GM12878 (cell line): ENCODE results near the gene TBXAS1. TPM values are rescaled to one million over a fixed set of nuclear protein-coding genes. Genes with fewer than 3 reads are reported as not detected.

Experiments used
- ATAC-seq: fragments of 200-7000 bp; cut with Tn5 transposase; 3 replicates; pipeline ENCODE4 v1.9.1; 2020; ENCODE audit warnings: mild to moderate bottlenecking, moderate library complexity
- BruUV-seq: library from RNA; stranded (reverse); fragments of 400-500 nt; replicated peaks from 2 replicates; lab custom pipeline; 2021; lab: Mats Ljungman, UMichigan
- CTCF ChIA-PET: fragments of 300-600 bp; sonication (Branson Sonifier 250); formaldehyde crosslinking; extraction: SDS; loops from one replicate; lab custom pipeline; 2021; ENCODE audit warnings: inconsistent platforms; lab: Yijun Ruan, JAX
- POLR2A ChIA-PET: fragments of 350-600 bp; formaldehyde crosslinking; extraction: SDS; loops from one replicate; lab custom pipeline; 2021; ENCODE audit warnings: inconsistent platforms; lab: Charles Lee
- RAD21 ChIA-PET: fragments of 300-600 bp; sonication (Branson Sonifier 250); formaldehyde crosslinking; loops from one replicate; lab custom pipeline; 2023; ENCODE audit warnings: antibody characterized with exemption; ENCODE audit not compliant: unreplicated experiment; lab: Charles Lee
- SMC1A ChIA-PET: fragments of 300-600 bp; sonication (Branson Sonifier 250); formaldehyde crosslinking; loops from one replicate; lab custom pipeline; 2023; ENCODE audit not compliant: unreplicated experiment, uncharacterized antibody; lab: Charles Lee
- DNase-seq: peaks from one replicate; pipeline ENCODE4 v3.0.0-alpha.2; 2011; ENCODE audit warnings: low read depth, low spot score
- FAIRE-seq: peaks from 3 replicates; lab custom pipeline; 2011; peaks lifted over from hg19 to GRCh38; lab: Jason Lieb, UNC
- H2AFZ ChIP-seq: 2 replicates; pipeline ENCODE4 v1.6.0; 2011; ENCODE audit warnings: low read depth, low read length, control low read depth; ENCODE audit not compliant: control insufficient read depth
- H3K27ac ChIP-seq: 2 replicates; pipeline ENCODE4 v1.5.1; 2011; ENCODE audit warnings: control low read depth; ENCODE audit not compliant: control insufficient read depth, insufficient read depth
- H3K27me3 ChIP-seq, 2 experiments: replicated peaks in 1 of 2; 2 replicates each; pipeline versions ENCODE4 v1.6.0 to v1.6.1; 2011; ENCODE audit warnings: low read length in 1 of 2; ENCODE audit not compliant: control insufficient read depth in 2 of 2, insufficient read depth in 2 of 2
- H3K36me3 ChIP-seq, 2 experiments: 2 replicates each; pipeline ENCODE4 v1.5.1; 2011; ENCODE audit warnings: low read length in 1 of 2; ENCODE audit not compliant: control insufficient read depth in 2 of 2, insufficient read depth in 2 of 2
- H3K4me1 ChIP-seq: 2 replicates; pipeline ENCODE4 v1.6.1; 2011; ENCODE audit warnings: mild to moderate bottlenecking, low read length, moderate library complexity, mixed read lengths; ENCODE audit not compliant: control insufficient read depth, insufficient read depth
- H3K4me2 ChIP-seq: 2 replicates; pipeline ENCODE4 v1.6.0; 2011; ENCODE audit warnings: control low read depth; ENCODE audit not compliant: control insufficient read depth, insufficient read depth
- H3K4me3 ChIP-seq: fragments of 200-600 bp; sonication (generic); 2 replicates; pipeline ENCODE4 v1.5.1; 2016
- H3K79me2 ChIP-seq: 2 replicates; pipeline ENCODE4 v1.6.0; 2011; ENCODE audit warnings: low read length; ENCODE audit not compliant: control insufficient read depth, insufficient read depth
- H3K9ac ChIP-seq: 2 replicates; pipeline ENCODE4 v1.8.0; 2011; ENCODE audit warnings: low read length, control low read depth, mixed read lengths; ENCODE audit not compliant: control insufficient read depth, insufficient read depth
- H3K9me3 ChIP-seq: replicated peaks from 3 replicates; pipeline ENCODE4 v1.5.1; 2011; ENCODE audit warnings: mild to moderate bottlenecking, low read length; ENCODE audit not compliant: control insufficient read depth, insufficient read depth
- H4K20me1 ChIP-seq: 2 replicates; pipeline ENCODE4 v1.6.0; 2011; ENCODE audit not compliant: control insufficient read depth, insufficient read depth
- NRF1 ChIP-seq: conservative IDR thresholded peaks from 2 replicates; pipeline ENCODE4 v1.6.1; 2011; ENCODE audit warnings: mild to moderate bottlenecking, low read depth, low read length, improper control_type of control experiment
- WGBS: methylation state at CpG from one replicate; pipeline ENCODE4 v1.1.6; 2016; ENCODE audit warnings: low lambda C conversion rate; ENCODE audit not compliant: insufficient replicate concordance, insufficient coverage; ENCODE audit errors: missing lambda C conversion rate; 5-methylcytosine and 5-hydroxymethylcytosine counted together
- in situ Hi-C: fragments of 300-500 bp; cut with MboI; formaldehyde crosslinking; loops from 9 replicates; pipeline ENCODE4 v1.14.3; 2018; ENCODE audit warnings: mixed read lengths
- intact Hi-C: fragments of 100-400 bp; cut with micrococcal nuclease; formaldehyde crosslinking; loops from one replicate; pipeline ENCODE4 v1.14.2; 2022; ENCODE audit not compliant: unreplicated experiment
- polyA plus RNA-seq, 11 experiments: library from polyadenylated mRNA; depleted of rRNA in 4 of 11; unstranded in 6 of 11; stranded (reverse) in 5 of 11; fragments of >200 nt; fragmentation: Nextera tagmentation in 4 of 11; fragmentation: Illumina TruSeq in 1 of 11; extraction: Ambion mirVana in 4 of 11; extraction: Trizol in 1 of 11; gene quantifications; 1 replicate in 1 of 11; 2 replicates in 10 of 11; pipeline versions ENCODE4 v1.2.1 to v1.2.3, GENCODE V29; 2011 to 2016; ENCODE audit warnings: inconsistent platforms in 2 of 11, missing spikeins in 2 of 11, low read depth in 1 of 11
- total RNA-seq, 4 experiments: library from RNA; depleted of rRNA in 3 of 4; stranded (reverse); fragments of >200 nt in 3 of 4; fragmentation: Illumina TruSeq in 1 of 4; extraction: Trizol in 1 of 4; gene quantifications; 2 replicates each; pipeline versions ENCODE4 v1.2.1 to v1.2.3, GENCODE V29; 2013 to 2021
- TF ChIP-seq, protein P1 (sequence below): IDR thresholded peaks from 2 replicates; pipeline ENCODE4 v1.6.1; 2012; ENCODE audit warnings: mild to moderate bottlenecking, low read depth, low read length

TBXAS1 gene
- total and polyA plus RNA-seq, 10 of the 15 experiments (the other 5 are each of a cell fraction or from before 2014, with no cell fraction given), result 1.5 to 32.7 (median 16.3) TPM

DNA sequence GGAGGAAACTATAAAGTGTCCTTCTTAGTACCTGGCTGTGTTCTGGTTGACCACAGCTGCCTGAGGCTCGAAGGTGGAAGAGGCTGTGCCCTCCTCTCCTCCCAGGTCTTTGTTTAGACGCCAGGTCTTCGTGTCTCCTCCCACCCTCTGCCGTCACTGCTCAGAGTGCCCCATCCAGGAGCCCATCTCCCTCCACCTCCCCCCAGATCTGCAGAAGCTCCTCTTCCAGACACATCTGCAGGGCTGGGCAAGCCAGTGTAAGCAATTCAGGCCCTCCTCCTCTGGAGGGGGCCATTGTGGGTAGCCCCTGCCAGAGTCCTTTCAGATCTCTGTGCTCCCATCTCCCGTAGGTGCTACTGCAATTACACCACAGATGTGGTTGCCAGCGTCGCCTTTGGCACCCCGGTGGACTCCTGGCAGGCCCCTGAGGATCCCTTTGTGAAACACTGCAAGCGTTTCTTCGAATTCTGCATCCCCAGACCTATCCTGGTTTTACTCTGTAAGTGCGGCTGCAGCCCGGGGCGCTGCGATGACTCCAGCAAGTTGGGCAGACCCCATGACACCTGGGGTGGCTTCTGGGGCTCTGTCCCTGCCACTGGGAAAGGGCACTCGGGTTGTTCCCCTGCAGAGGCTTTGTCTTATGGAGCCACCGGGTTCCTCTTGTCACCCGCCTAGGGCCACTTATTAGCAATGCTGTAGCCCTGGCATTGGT is 126.2 kb downstream of the TBXAS1 start:
- intact Hi-C loops, result no loop called here
- no peaks in the 10 kb centered on the region for H3K4me1 ChIP-seq
- no peaks in the 10 kb centered on the region; a peak in 1 of 4 replicates for H3K27me3 ChIP-seq
- DNase-seq (no peak), ATAC-seq (no peak), FAIRE-seq (no peak)
- no peaks in the 10 kb centered on the region for H3K9me3 ChIP-seq
- TF ChIP-seq, protein P1, sequence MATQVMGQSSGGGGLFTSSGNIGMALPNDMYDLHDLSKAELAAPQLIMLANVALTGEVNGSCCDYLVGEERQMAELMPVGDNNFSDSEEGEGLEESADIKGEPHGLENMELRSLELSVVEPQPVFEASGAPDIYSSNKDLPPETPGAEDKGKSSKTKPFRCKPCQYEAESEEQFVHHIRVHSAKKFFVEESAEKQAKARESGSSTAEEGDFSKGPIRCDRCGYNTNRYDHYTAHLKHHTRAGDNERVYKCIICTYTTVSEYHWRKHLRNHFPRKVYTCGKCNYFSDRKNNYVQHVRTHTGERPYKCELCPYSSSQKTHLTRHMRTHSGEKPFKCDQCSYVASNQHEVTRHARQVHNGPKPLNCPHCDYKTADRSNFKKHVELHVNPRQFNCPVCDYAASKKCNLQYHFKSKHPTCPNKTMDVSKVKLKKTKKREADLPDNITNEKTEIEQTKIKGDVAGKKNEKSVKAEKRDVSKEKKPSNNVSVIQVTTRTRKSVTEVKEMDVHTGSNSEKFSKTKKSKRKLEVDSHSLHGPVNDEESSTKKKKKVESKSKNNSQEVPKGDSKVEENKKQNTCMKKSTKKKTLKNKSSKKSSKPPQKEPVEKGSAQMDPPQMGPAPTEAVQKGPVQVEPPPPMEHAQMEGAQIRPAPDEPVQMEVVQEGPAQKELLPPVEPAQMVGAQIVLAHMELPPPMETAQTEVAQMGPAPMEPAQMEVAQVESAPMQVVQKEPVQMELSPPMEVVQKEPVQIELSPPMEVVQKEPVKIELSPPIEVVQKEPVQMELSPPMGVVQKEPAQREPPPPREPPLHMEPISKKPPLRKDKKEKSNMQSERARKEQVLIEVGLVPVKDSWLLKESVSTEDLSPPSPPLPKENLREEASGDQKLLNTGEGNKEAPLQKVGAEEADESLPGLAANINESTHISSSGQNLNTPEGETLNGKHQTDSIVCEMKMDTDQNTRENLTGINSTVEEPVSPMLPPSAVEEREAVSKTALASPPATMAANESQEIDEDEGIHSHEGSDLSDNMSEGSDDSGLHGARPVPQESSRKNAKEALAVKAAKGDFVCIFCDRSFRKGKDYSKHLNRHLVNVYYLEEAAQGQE, result no peak
- TF ChIP-seq NRF1, result no peak
- H4K20me1 ChIP-seq, result no peaks in the 10 kb centered on the region
- H3K79me2 ChIP-seq, result no peaks in the 10 kb centered on the region
- H3K9ac ChIP-seq, result no peak overlapping the region
- ChIA-PET SMC1A (no interaction called here), RAD21 (no interaction called here), CTCF (no interaction called here), POLR2A (no interaction called here)
- no peak overlapping the region for H3K4me3 ChIP-seq
- no TSS peak for BruUV-seq
- H3K27ac ChIP-seq, result no peak overlapping the region
- no peak overlapping the region for H3K4me2 ChIP-seq
- 85% methylated on average over 17 of the region's 17 CpGs for WGBS
- H3K36me3 ChIP-seq, result no peaks in the 10 kb centered on the region
- H2AFZ ChIP-seq, result no peak overlapping the region
- in situ Hi-C loops, result no loop called here
